Mucosa of stomach (tissue), 1 donor: Measurements from ENCODE around the gene ACER3.
"Not testable (repeated sequence)": the region's sequence is repeated elsewhere in the genome, so short reads cannot be mapped to it uniquely, and the experiment has no call there.

Experiments
- H3K27me3 ChIP-seq: one replicate; pipeline ENCODE4 v1.7.0; 2013; ENCODE audit warnings: mild to moderate bottlenecking, low read length; ENCODE audit not compliant: control insufficient read depth, insufficient read depth
- H3K36me3 ChIP-seq: one replicate; pipeline ENCODE4 v1.7.0; 2013; ENCODE audit warnings: low read length; ENCODE audit not compliant: control insufficient read depth, insufficient read depth
- H3K4me1 ChIP-seq: one replicate; pipeline ENCODE4 v1.7.0; 2013; ENCODE audit warnings: mild to moderate bottlenecking, low read length; ENCODE audit not compliant: control insufficient read depth, insufficient read depth
- H3K4me3 ChIP-seq: one replicate; pipeline ENCODE4 v1.7.0; 2013; ENCODE audit warnings: low read length
- H3K9ac ChIP-seq: one replicate; pipeline ENCODE4 v1.7.0; 2013; ENCODE audit warnings: mild to moderate bottlenecking, low read length, moderate library complexity
- H3K9me3 ChIP-seq: one replicate; pipeline ENCODE4 v1.7.0; 2013; ENCODE audit warnings: mild to moderate bottlenecking, low read length, moderate library complexity; ENCODE audit not compliant: control insufficient read depth
- donor health status: Pancreatic carcinoma.

Gene ACER3

GRCh38 chr11:76860539-76861475 lies at the start of gene ACER3:
TSS of gene ACER3 (plus strand) at chr11:76860918. CDS start at chr11:76860977, 59 bp downstream.
- Histone ChIP-seq H3K9me3 (no peaks in the 10 kb centered on the region), H3K27me3 (no peaks in the 10 kb centered on the region), H3K4me1 (peaks cover 10% of the 10 kb centered on the region), H3K9ac (peak within 1 kb of the TSS; percentile 81), H3K36me3 (no peaks in the 10 kb centered on the region), H3K4me3 (peak within 1 kb of the TSS; percentile 51)

- no peaks in the 10 kb centered on the region for H3K27me3 ChIP-seq
- H3K4me3 ChIP-seq, result no peak overlapping the region
- no peaks in the 10 kb centered on the region for H3K36me3 ChIP-seq
- H3K9ac ChIP-seq, result no peak overlapping the region
- H3K4me1 ChIP-seq, result peaks cover 11% of the 10 kb centered on the region
- H3K9me3 ChIP-seq, result no peaks in the 10 kb centered on the region
Observed at GRCh38 chr11:76811259-76811658, 49.5 kb upstream of the ACER3 start.

- Histone ChIP-seq H3K4me1 (peaks cover 6% of the 10 kb centered on the region), H3K36me3 (no peaks in the 10 kb centered on the region), H3K9me3 (no peaks in the 10 kb centered on the region), H3K4me3 (no peak overlapping the region), H3K27me3 (no peaks in the 10 kb centered on the region), H3K9ac (no peak overlapping the region)
Observed at GRCh38 chr11:76814414-76814813, 46.3 kb upstream of the ACER3 start.

GRCh38 chr11:76815678-76816077 lies 45.0 kb upstream of the ACER3 start:
- H3K9ac ChIP-seq, H3K4me1 ChIP-seq, H3K9me3 ChIP-seq, H3K36me3 ChIP-seq, H3K4me3 ChIP-seq, H3K27me3 ChIP-seq: not testable (repeated sequence)

GRCh38 chr11:76820184-76820566 lies 40.5 kb upstream of the ACER3 start:
- Histone ChIP-seq H3K4me1 (peaks cover 9% of the 10 kb centered on the region), H3K9ac (no peak overlapping the region), H3K27me3 (no peaks in the 10 kb centered on the region), H3K36me3 (no peaks in the 10 kb centered on the region), H3K9me3 (no peaks in the 10 kb centered on the region), H3K4me3 (no peak overlapping the region)

GRCh38 chr11:76821396-76821795 lies 39.3 kb upstream of the ACER3 start:
- not testable (repeated sequence) for H3K36me3 ChIP-seq, H3K9me3 ChIP-seq, H3K4me1 ChIP-seq, H3K4me3 ChIP-seq, H3K27me3 ChIP-seq, H3K9ac ChIP-seq

- H3K9me3 ChIP-seq, result no peaks in the 10 kb centered on the region
- no peak overlapping the region for H3K9ac ChIP-seq
- peaks cover 9% of the 10 kb centered on the region for H3K4me1 ChIP-seq
- no peak overlapping the region for H3K4me3 ChIP-seq
- no peaks in the 10 kb centered on the region for H3K27me3 ChIP-seq
- H3K36me3 ChIP-seq, result no peaks in the 10 kb centered on the region
Observed at GRCh38 chr11:76822406-76822805, 38.3 kb upstream of the ACER3 start.

- no peak overlapping the region for H3K4me3 ChIP-seq
Observed at GRCh38 chr11:76823481-76824028, 37.2 kb upstream of the ACER3 start.

GRCh38 chr11:76824083-76824939 lies 36.4 kb upstream of the ACER3 start:
- Histone ChIP-seq H3K9ac (no peak overlapping the region), H3K9me3 (no peaks in the 10 kb centered on the region), H3K36me3 (no peaks in the 10 kb centered on the region), H3K4me1 (peaks cover 9% of the 10 kb centered on the region), H3K27me3 (no peaks in the 10 kb centered on the region), H3K4me3 (no peak overlapping the region)

More at GRCh38 chr11:76823481-76824028, 37.2 kb upstream of the ACER3 start:
- no peaks in the 10 kb centered on the region for H3K27me3 ChIP-seq
- H3K36me3 ChIP-seq, result no peaks in the 10 kb centered on the region
- peaks cover 9% of the 10 kb centered on the region for H3K4me1 ChIP-seq
- H3K9me3 ChIP-seq, result no peaks in the 10 kb centered on the region
- no peak overlapping the region for H3K9ac ChIP-seq

GRCh38 chr11:76824980-76825725 lies 35.6 kb upstream of the ACER3 start:
- H3K27me3 ChIP-seq, result no peaks in the 10 kb centered on the region
- no peak overlapping the region for H3K9ac ChIP-seq
- peaks cover 9% of the 10 kb centered on the region for H3K4me1 ChIP-seq
- H3K4me3 ChIP-seq, result no peak overlapping the region
- H3K36me3 ChIP-seq, result no peaks in the 10 kb centered on the region
- H3K9me3 ChIP-seq, result no peaks in the 10 kb centered on the region

- Histone ChIP-seq H3K9me3 (no peaks in the 10 kb centered on the region), H3K4me1 (peaks cover 9% of the 10 kb centered on the region), H3K36me3 (no peaks in the 10 kb centered on the region), H3K27me3 (no peaks in the 10 kb centered on the region), H3K9ac (no peak overlapping the region), H3K4me3 (no peak overlapping the region)
Observed at GRCh38 chr11:76825726-76826396, 34.9 kb upstream of the ACER3 start.
